HEK293 (cell line): ENCODE measurements around the gene LBX2.

Experiments used
- CTCF ChIA-PET: fragments of 350-600 bp; formaldehyde crosslinking; extraction: SDS; loops from one replicate; lab custom pipeline; 2021; ENCODE audit warnings: antibody characterized with exemption; lab: Yijun Ruan, JAX
- POLR2A ChIA-PET: fragments of 300-600 bp; formaldehyde crosslinking; extraction: SDS; loops from one replicate; lab custom pipeline; 2020; ENCODE audit warnings: antibody characterized with exemption, inconsistent platforms; lab: Yijun Ruan, JAX
- H3K27ac ChIP-seq: fragments of 200-500 bp; sonication (Bioruptor generic); 2 replicates; pipeline ENCODE4 v1.5.1; 2014; ENCODE audit warnings: low read depth, low read length, control low read depth, inconsistent platforms; ENCODE audit errors: extremely low read depth
- H3K36me3 ChIP-seq, 2 experiments: fragments of 200-500 bp in 1 of 2; sonication (Bioruptor generic) in 1 of 2; 1 replicate in 1 of 2; 2 replicates in 1 of 2; pipeline ENCODE4 v1.5.1; 2014 to 2017; ENCODE audit warnings: inconsistent platforms in 2 of 2, low read length in 2 of 2; ENCODE audit not compliant: control insufficient read depth in 2 of 2, insufficient read depth in 1 of 2
- H3K4me1 ChIP-seq: fragments of 200-500 bp; sonication (Bioruptor generic); 2 replicates; pipeline ENCODE4 v1.5.1; 2014; ENCODE audit warnings: mild to moderate bottlenecking, low read length, inconsistent platforms; ENCODE audit not compliant: control insufficient read depth, insufficient read depth
- H3K4me3 ChIP-seq: 2 replicates; pipeline ENCODE4 v1.5.1; 2011; ENCODE audit warnings: low read depth, mild to moderate bottlenecking, control low read depth, low read length, moderate library complexity
- H3K9me3 ChIP-seq: fragments of 200-500 bp; sonication (Bioruptor generic); 2 replicates; pipeline ENCODE4 v1.5.1; 2014; ENCODE audit warnings: low read depth, low read length, inconsistent platforms; ENCODE audit not compliant: control insufficient read depth, insufficient read depth
- ATF2 ChIP-seq: fragments of 450-650 bp; formaldehyde crosslinking; IDR thresholded peaks from 2 replicates; pipeline ENCODE4 v1.5.1; 2016; ENCODE audit warnings: missing biosample characterization, missing genetic modification characterization, low read depth
- BCL11A ChIP-seq: fragments of 450-650 bp; formaldehyde crosslinking; IDR thresholded peaks from 2 replicates; pipeline ENCODE4 v1.5.1; 2016; ENCODE audit warnings: low read depth, missing biosample characterization, missing genetic modification characterization
- BCL6B ChIP-seq: fragments of 450-650 bp; formaldehyde crosslinking; IDR thresholded peaks from 2 replicates; pipeline ENCODE4 v1.5.1; 2017; ENCODE audit warnings: missing biosample characterization, missing genetic modification characterization
- GLI4 ChIP-seq: fragments of 450-650 bp; formaldehyde crosslinking; IDR thresholded peaks from 2 replicates; pipeline ENCODE4 v1.5.1; 2016; ENCODE audit warnings: missing biosample characterization, missing genetic modification characterization
- GLIS1 ChIP-seq: fragments of 450-650 bp; formaldehyde crosslinking; IDR thresholded peaks from 2 replicates; pipeline ENCODE4 v1.5.1; 2016; ENCODE audit warnings: missing biosample characterization, missing genetic modification characterization
- HIC1 ChIP-seq: fragments of 450-650 bp; formaldehyde crosslinking; IDR thresholded peaks from 2 replicates; pipeline ENCODE4 v1.5.1; 2016; ENCODE audit warnings: missing biosample characterization, missing genetic modification characterization
- IKZF3 ChIP-seq: fragments of 450-650 bp; IDR thresholded peaks from 2 replicates; pipeline ENCODE4 v1.5.0; 2018; ENCODE audit warnings: missing biosample characterization, mild to moderate bottlenecking, missing genetic modification characterization, moderate library complexity
- KLF8 ChIP-seq: fragments of 450-650 bp; formaldehyde crosslinking; IDR thresholded peaks from 2 replicates; pipeline ENCODE4 v1.5.1; 2016; ENCODE audit warnings: missing biosample characterization, missing genetic modification characterization
- PRDM10 ChIP-seq: fragments of 450-650 bp; formaldehyde crosslinking; IDR thresholded peaks from 2 replicates; pipeline ENCODE4 v1.5.1; 2016; ENCODE audit warnings: missing biosample characterization, missing genetic modification characterization
- SALL2 ChIP-seq: fragments of 450-650 bp; formaldehyde crosslinking; IDR thresholded peaks from 2 replicates; pipeline ENCODE4 v1.5.0; 2017; ENCODE audit warnings: missing biosample characterization, mild to moderate bottlenecking, missing genetic modification characterization, borderline replicate concordance
- TRIM28 ChIP-seq: IDR thresholded peaks from 2 replicates; pipeline ENCODE4 v1.6.1; 2011; ENCODE audit warnings: low read length, control low read depth, borderline replicate concordance
- ZNF175 ChIP-seq: fragments of 450-650 bp; formaldehyde crosslinking; IDR thresholded peaks from 2 replicates; pipeline ENCODE4 v1.5.1; 2016; ENCODE audit warnings: missing biosample characterization, missing genetic modification characterization
- ZNF211 ChIP-seq: fragments of 450-650 bp; formaldehyde crosslinking; IDR thresholded peaks from 2 replicates; pipeline ENCODE4 v1.5.1; 2016; ENCODE audit warnings: low read depth, missing biosample characterization, missing genetic modification characterization
- ZNF223 ChIP-seq: fragments of 450-650 bp; formaldehyde crosslinking; IDR thresholded peaks from 2 replicates; pipeline ENCODE4 v1.5.1; 2016; ENCODE audit warnings: missing biosample characterization, missing genetic modification characterization
- ZNF302 ChIP-seq: fragments of 450-650 bp; formaldehyde crosslinking; IDR thresholded peaks from 2 replicates; pipeline ENCODE4 v1.5.1; 2016; ENCODE audit warnings: missing biosample characterization, missing genetic modification characterization, low read depth
- ZNF624 ChIP-seq: fragments of 450-650 bp; formaldehyde crosslinking; IDR thresholded peaks from 2 replicates; pipeline ENCODE4 v1.5.1; 2017; ENCODE audit warnings: missing biosample characterization, missing genetic modification characterization
- ZNF639 ChIP-seq: fragments of 450-650 bp; formaldehyde crosslinking; IDR thresholded peaks from 2 replicates; pipeline ENCODE4 v1.5.1; 2016; ENCODE audit warnings: missing biosample characterization, missing genetic modification characterization
- ZNF791 ChIP-seq: fragments of 450-650 bp; formaldehyde crosslinking; IDR thresholded peaks from 2 replicates; pipeline ENCODE4 v1.5.1; 2016; ENCODE audit warnings: missing biosample characterization, missing genetic modification characterization
- ZSCAN4 ChIP-seq: fragments of 450-650 bp; formaldehyde crosslinking; IDR thresholded peaks from 2 replicates; pipeline ENCODE4 v1.5.1; 2017; ENCODE audit warnings: missing biosample characterization, missing genetic modification characterization

The LBX2 gene

GRCh38 chr2:74503506-74504475 is 4.4 kb upstream of the LBX2 start:
- POLR2A ChIA-PET = interaction anchor here (1.2 to 3.1 kb wide), 5 partner anchors 23 to 85 kb away, joined by 3 to 16 read pairs (median 6); partner anchors contain the start of genes AUP1, DQX1, HTRA2 and WBP1
- Histone ChIP-seq H3K9me3 (no peaks in the 10 kb centered on the region), H3K4me3 (peak overlapping the region; percentile 36), H3K4me1 (peaks cover 4% of the 10 kb centered on the region; the same call in 1 of the 2 replicates), H3K36me3 (peaks cover 4 to 20% of the 10 kb centered on the region in 2 experiments; a peak in 2 of 3 replicates), H3K27ac (no peak overlapping the region; the same call in 1 of the 2 replicates)
- CTCF ChIA-PET = interaction anchor here (0.7 to 2.8 kb wide), 5 partner anchors 12 to 82 kb away, joined by 3 to 13 read pairs (median 3); partner anchors contain the start of genes CCDC142 and TTC31
- no peak for TF ChIP-seq PRDM10
- TF ChIP-seq ZNF223 = no peak
- TF ChIP-seq TRIM28 = no peak
- no peak for TF ChIP-seq ATF2

- Histone ChIP-seq H3K4me1 (no peaks in the 10 kb centered on the region), H3K9me3 (no peaks in the 10 kb centered on the region), H3K27ac (no peak overlapping the region; the same call in 1 of the 2 replicates), H3K36me3 (peaks cover 4 to 20% of the 10 kb centered on the region in 2 experiments; a peak in 2 of 3 replicates), H3K4me3 (peak overlapping the region; percentile 36)
- ChIA-PET POLR2A (interaction anchor here (1.2 to 3.1 kb wide), 5 partner anchors 24 to 85 kb away, joined by 3 to 16 read pairs (median 6); partner anchors contain the start of genes AUP1, DQX1, HTRA2 and WBP1), CTCF (interaction anchor here (1.2 to 2.8 kb wide), 4 partner anchors 10 to 83 kb away, joined by 3 to 13 read pairs (median 4); partner anchors contain the start of genes CCDC142 and TTC31)
- TF ChIP-seq IKZF3 (peak; percentile 55), ZSCAN4 (no peak), KLF8 (tag by site-specific recombination) (no peak), ZNF791 (tag by site-specific recombination) (no peak), GLI4 (tag by site-specific recombination) (no peak), ZNF175 (no peak), ZNF211 (tag by site-specific recombination) (no peak), ZNF639 (tag by site-specific recombination) (no peak), ZNF302 (tag by site-specific recombination) (no peak), BCL6B (no peak), BCL11A (tag by site-specific recombination) (no peak), SALL2 (tag by site-specific recombination) (no peak), GLIS1 (peak; percentile 42; the same call in 1 of the 2 replicates), ZNF624 (tag by site-specific recombination) (no peak), HIC1 (peak; percentile 22; the same call in 1 of the 2 replicates)
Measured at GRCh38 chr2:74502720-74503505, 3.5 kb upstream of the LBX2 start.
